PC-3 (cell line): Measurements from ENCODE around the gene ACTR10.

ENCODE experiments used
- CTCF ChIP-seq: fragments of 300-600 bp; sonication (generic); conservative IDR thresholded peaks from 2 replicates; pipeline ENCODE4 v1.5.1; 2017; ENCODE audit warnings: antibody characterized with exemption, low read depth, mild to moderate bottlenecking, low read length
- EZH2 ChIP-seq: fragments of 300-600 bp; sonication (generic); IDR thresholded peaks from one replicate; pipeline ENCODE4 v1.6.1; 2017; ENCODE audit warnings: antibody characterized with exemption, mild to moderate bottlenecking, low read length; ENCODE audit not compliant: unreplicated experiment
- EZH2phosphoT487 ChIP-seq: fragments of 300-600 bp; sonication (generic); IDR thresholded peaks from 2 replicates; pipeline ENCODE4 v1.6.1; 2018; ENCODE audit warnings: mild to moderate bottlenecking, antibody characterized with exemption, low read length, borderline replicate concordance

DNA sequence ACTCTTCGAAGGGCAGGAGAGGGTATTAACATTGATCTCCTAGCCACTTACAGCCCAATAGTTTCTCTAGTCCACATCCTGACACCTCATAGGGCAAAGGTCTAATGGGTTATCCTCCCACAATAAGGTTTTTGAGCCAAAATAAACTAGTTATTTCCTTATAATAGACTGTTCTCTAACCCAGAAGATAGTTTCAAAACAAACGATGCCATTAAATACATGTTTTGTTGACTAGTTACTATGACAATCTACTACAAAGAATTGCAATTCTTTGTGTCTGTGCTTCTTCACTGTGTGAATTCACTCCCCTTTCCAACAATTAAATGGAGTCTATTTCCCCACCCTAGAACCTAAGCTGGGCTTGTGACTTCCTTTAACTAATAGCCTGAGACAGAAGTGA lies 6.4 kb upstream of the ACTR10 start:
- TF ChIP-seq CTCF (no peak), EZH2 (no peak), EZH2phosphoT487 (no peak)
